IMR-90 (cell line): Measurements from ENCODE around the gene ZNF614. TPM values are rescaled to one million over a fixed set of nuclear protein-coding genes. Genes with fewer than 3 reads are reported as not detected.

Experiments used
- ATAC-seq: fragments of 200-7000 bp; cut with Tn5 transposase; 2 replicates; pipeline ENCODE4 v1.9.1; 2020; ENCODE audit warnings: low read depth, mild to moderate bottlenecking, moderate library complexity
- BruUV-seq: library from RNA; stranded (reverse); fragments of 400-500 nt; replicated peaks from 2 replicates; lab custom pipeline; 2021; lab: Mats Ljungman, UMichigan
- CTCF ChIA-PET: fragments of 300-600 bp; formaldehyde crosslinking; extraction: SDS; loops from one replicate; lab custom pipeline; 2021; ENCODE audit warnings: antibody characterized with exemption; lab: Yijun Ruan, JAX
- POLR2A ChIA-PET: fragments of 300-600 bp; sonication (Branson Sonifier 250); formaldehyde crosslinking; loops from one replicate; lab custom pipeline; 2022; ENCODE audit warnings: antibody characterized with exemption; ENCODE audit not compliant: unreplicated experiment; lab: Charles Lee
- DNase-seq: peaks from one replicate; pipeline ENCODE4 v3.0.0; 2013
- H2AFZ ChIP-seq: replicated peaks from 2 replicates; pipeline ENCODE3; 2013; ENCODE audit warnings: low read length, mild to moderate bottlenecking; ENCODE audit not compliant: poor library complexity
- H2AK5ac ChIP-seq: 2 replicates; pipeline ENCODE4 v1.6.1; 2013; ENCODE audit warnings: low read depth, low read length, inconsistent platforms
- H2AK9ac ChIP-seq: replicated peaks from 2 replicates; pipeline ENCODE3; 2013; ENCODE audit warnings: mild to moderate bottlenecking, low read depth, low read length, moderate library complexity; ENCODE audit not compliant: poor library complexity
- H2BK120ac ChIP-seq: 2 replicates; pipeline ENCODE4 v1.6.1; 2013; ENCODE audit warnings: low read depth, low read length, inconsistent platforms
- H2BK15ac ChIP-seq: 3 replicates; pipeline ENCODE4 v1.6.1; 2013; ENCODE audit warnings: low read depth, low read length, inconsistent platforms
- H2BK20ac ChIP-seq: 2 replicates; pipeline ENCODE4 v1.6.1; 2013; ENCODE audit warnings: low read depth, mild to moderate bottlenecking, inconsistent platforms, low read length, moderate library complexity
- H2BK5ac ChIP-seq: 2 replicates; pipeline ENCODE4 v1.6.1; 2013; ENCODE audit warnings: mild to moderate bottlenecking, low read depth, low read length, inconsistent platforms; ENCODE audit not compliant: poor library complexity, severe bottlenecking
- H3K14ac ChIP-seq: replicated peaks from 2 replicates; pipeline ENCODE4 v1.6.1; 2013; ENCODE audit warnings: low read depth, low read length, inconsistent platforms
- H3K18ac ChIP-seq: 2 replicates; pipeline ENCODE4 v1.6.1; 2013; ENCODE audit warnings: low read depth, low read length, control low read depth
- H3K23ac ChIP-seq: 2 replicates; pipeline ENCODE4 v1.6.1; 2013; ENCODE audit warnings: low read depth, low read length, inconsistent platforms
- H3K27ac ChIP-seq: 2 replicates; pipeline ENCODE4 v1.5.1; 2013; ENCODE audit warnings: mild to moderate bottlenecking, control low read depth, low read length; ENCODE audit not compliant: insufficient read depth
- H3K27me3 ChIP-seq: 2 replicates; pipeline ENCODE4 v1.6.1; 2013; ENCODE audit warnings: low read length; ENCODE audit not compliant: control insufficient read depth, insufficient read depth
- H3K36me3 ChIP-seq: 2 replicates; pipeline ENCODE4 v1.6.1; 2013; ENCODE audit warnings: low read length, mixed read lengths; ENCODE audit not compliant: control insufficient read depth, insufficient read depth
- H3K4ac ChIP-seq: 2 replicates; pipeline ENCODE4 v1.6.1; 2013; ENCODE audit warnings: low read depth, low read length, inconsistent platforms
- H3K4me1 ChIP-seq: 2 replicates; pipeline ENCODE4 v1.6.1; 2013; ENCODE audit warnings: low read length, mixed read lengths; ENCODE audit not compliant: control insufficient read depth, insufficient read depth
- H3K4me2 ChIP-seq: 2 replicates; pipeline ENCODE4 v1.6.1; 2013; ENCODE audit warnings: low read depth, mild to moderate bottlenecking, control low read depth, low read length, moderate library complexity
- H3K4me3 ChIP-seq: 2 replicates; pipeline ENCODE4 v1.5.1; 2013; ENCODE audit warnings: low read depth, mild to moderate bottlenecking, control low read depth, low read length, moderate library complexity; ENCODE audit not compliant: insufficient read depth
- H3K56ac ChIP-seq: 2 replicates; pipeline ENCODE4 v1.6.1; 2013; ENCODE audit warnings: low read length, inconsistent platforms; ENCODE audit not compliant: insufficient read depth; ENCODE audit errors: extremely low read depth
- H3K79me1 ChIP-seq, 2 experiments: 2 replicates each; pipeline ENCODE4 v1.6.1; 2013; ENCODE audit warnings: low read length in 2 of 2, inconsistent platforms in 1 of 2, low read depth in 1 of 2
- H3K9ac ChIP-seq: 2 replicates; pipeline ENCODE4 v1.6.1; 2013; ENCODE audit warnings: low read depth, low read length, control low read depth
- H3K9me1 ChIP-seq: 2 replicates; pipeline ENCODE4 v1.6.1; 2013; ENCODE audit warnings: low read length, inconsistent platforms; ENCODE audit not compliant: insufficient read depth
- H3K9me3 ChIP-seq: 2 replicates; pipeline ENCODE4 v1.6.1; 2013; ENCODE audit warnings: low read length; ENCODE audit not compliant: control insufficient read depth, insufficient read depth
- H4K20me1 ChIP-seq: 2 replicates; pipeline ENCODE4 v1.6.1; 2013; ENCODE audit warnings: low read length, inconsistent platforms; ENCODE audit not compliant: insufficient read depth
- H4K5ac ChIP-seq: 2 replicates; pipeline ENCODE4 v1.6.1; 2013; ENCODE audit warnings: mild to moderate bottlenecking, low read depth, low read length, control low read depth
- H4K8ac ChIP-seq, 2 experiments: 2 replicates each; pipeline ENCODE4 v1.6.1; 2013; ENCODE audit warnings: low read depth in 2 of 2, low read length in 2 of 2, control low read depth in 1 of 2, inconsistent platforms in 1 of 2
- H4K91ac ChIP-seq: 2 replicates; pipeline ENCODE4 v1.6.1; 2013; ENCODE audit warnings: low read depth, low read length, inconsistent platforms; ENCODE audit not compliant: insufficient read depth
- BHLHE40 ChIP-seq: fragments of 150-350 bp; IDR thresholded peaks from 2 replicates; pipeline ENCODE4 v1.6.1; 2016; ENCODE audit warnings: mild to moderate bottlenecking, low read depth, low read length
- CEBPB ChIP-seq: IDR thresholded peaks from 2 replicates; pipeline ENCODE4 v1.6.1; 2012; ENCODE audit warnings: low read depth, low read length, improper control_type of control experiment
- CHD1 ChIP-seq: IDR thresholded peaks from 2 replicates; pipeline ENCODE4 v1.6.1; 2012; ENCODE audit warnings: low read depth, low read length, improper control_type of control experiment
- CTCF ChIP-seq: conservative IDR thresholded peaks from 2 replicates; pipeline ENCODE4 v1.5.1; 2012; ENCODE audit warnings: mild to moderate bottlenecking, low read depth, low read length, improper control_type of control experiment
- ELK1 ChIP-seq: fragments of 150-350 bp; IDR thresholded peaks from 2 replicates; pipeline ENCODE4 v1.6.1; 2016; ENCODE audit warnings: low read depth, mild to moderate bottlenecking, low read length, moderate library complexity, borderline replicate concordance
- FOS ChIP-seq: fragments of 150-350 bp; IDR thresholded peaks from 2 replicates; pipeline ENCODE4 v1.6.1; 2016; ENCODE audit warnings: low read depth, low read length
- MAFK ChIP-seq: IDR thresholded peaks from 2 replicates; pipeline ENCODE4 v1.6.1; 2012; ENCODE audit warnings: low read depth, low read length, improper control_type of control experiment
- MAZ ChIP-seq: IDR thresholded peaks from 2 replicates; pipeline ENCODE4 v1.6.1; 2012; ENCODE audit warnings: low read depth, mild to moderate bottlenecking, low read length, improper control_type of control experiment, moderate library complexity, borderline replicate concordance
- MXI1 ChIP-seq: IDR thresholded peaks from 2 replicates; pipeline ENCODE4 v1.6.1; 2012; ENCODE audit warnings: low read depth, mild to moderate bottlenecking, low read length, moderate library complexity, borderline replicate concordance
- NFE2L2 ChIP-seq: fragments of 150-350 bp; IDR thresholded peaks from 2 replicates; pipeline ENCODE4 v1.6.1; 2016; ENCODE audit warnings: low read depth, mild to moderate bottlenecking, low read length
- POLR2A ChIP-seq: IDR thresholded peaks from 2 replicates; pipeline ENCODE4 v1.6.1; 2012; ENCODE audit warnings: mild to moderate bottlenecking, low read depth, low read length
- RAD21 ChIP-seq: IDR thresholded peaks from 2 replicates; pipeline ENCODE4 v1.6.1; 2012; ENCODE audit warnings: low read length, improper control_type of control experiment
- RCOR1 ChIP-seq: IDR thresholded peaks from 2 replicates; pipeline ENCODE4 v1.6.1; 2012; ENCODE audit warnings: mild to moderate bottlenecking, low read length, improper control_type of control experiment; ENCODE audit not compliant: insufficient replicate concordance
- RFX5 ChIP-seq: IDR thresholded peaks from 2 replicates; pipeline ENCODE4 v1.8.0; 2012; ENCODE audit warnings: low read depth, mild to moderate bottlenecking, low read length, moderate library complexity
- SMC3 ChIP-seq: fragments of 150-350 bp; IDR thresholded peaks from 2 replicates; pipeline ENCODE4 v1.6.1; 2016; ENCODE audit warnings: low read depth, mild to moderate bottlenecking, antibody characterized with exemption, low read length, moderate library complexity
- USF2 ChIP-seq: fragments of 150-350 bp; IDR thresholded peaks from 2 replicates; pipeline ENCODE4 v1.6.1; 2017; ENCODE audit warnings: mild to moderate bottlenecking, antibody characterized with exemption, low read length, low read depth
- WGBS, 2 experiments: methylation state at CpG; one replicate each; pipeline versions ENCODE4 v1.1.5 to v1.1.7; 2013; ENCODE audit warnings: missing lambda C conversion rate in 2 of 2; ENCODE audit not compliant: insufficient read length in 1 of 2; ENCODE audit errors: extremely low coverage in 2 of 2; 5-methylcytosine and 5-hydroxymethylcytosine counted together
- dilution Hi-C: fragments of 300-500 bp; cut with HindIII; formaldehyde crosslinking; loops from one replicate; pipeline ENCODE4 v1.14.3; 2018; ENCODE audit warnings: low sequenced_read_pairs; ENCODE audit not compliant: unreplicated experiment
- in situ Hi-C: fragments of 300-500 bp; cut with MboI; formaldehyde crosslinking; loops from 3 replicates; pipeline ENCODE4 v1.14.3; 2019; ENCODE audit warnings: low sequenced_read_pairs, inconsistent platforms, mixed read lengths
- intact Hi-C: fragments of 100-400 bp; cut with micrococcal nuclease; formaldehyde crosslinking; loops from 2 replicates; pipeline ENCODE4 v1.10.0; 2022
- polyA plus RNA-seq, 3 experiments: library from polyadenylated mRNA; depleted of rRNA; stranded (reverse); fragments of >200 nt; gene quantifications; 2 replicates each; pipeline ENCODE4 v1.2.3, GENCODE V29; 2012; ENCODE audit warnings: low replicate concordance in 1 of 3
- total RNA-seq: library from RNA; depleted of rRNA; stranded (reverse); fragments of >200 nt; gene quantifications from 2 replicates; pipeline ENCODE4 v1.2.3, GENCODE V29; 2012

ZNF614 gene
- total and polyA plus RNA-seq, 2 of the 4 experiments (the other 2 are of a cell fraction): 3.4 to 12.4 TPM

- no peak overlapping the region for H4K8ac ChIP-seq
- ATAC-seq (no peak), DNase-seq (no peak)
- peaks cover 31% of the 10 kb centered on the region for H3K36me3 ChIP-seq
- no TSS peak for BruUV-seq
- H3K4me1 ChIP-seq: no peaks in the 10 kb centered on the region
- no peak overlapping the region for H4K5ac ChIP-seq
- H3K27ac ChIP-seq: no peak overlapping the region
- H2BK5ac ChIP-seq: no peak overlapping the region
- no peak overlapping the region for H3K9ac ChIP-seq
- no peak overlapping the region for H3K18ac ChIP-seq
- no peak overlapping the region for H3K56ac ChIP-seq
- no peaks in the 10 kb centered on the region for H4K20me1 ChIP-seq
- no peak overlapping the region for H2AK5ac ChIP-seq
- in situ Hi-C loops: no loop called here
- H2BK20ac ChIP-seq: no peak overlapping the region
- no peak overlapping the region for H3K14ac ChIP-seq
- no peaks in the 10 kb centered on the region; a peak in 1 of 4 replicates for H3K79me1 ChIP-seq
- CTCF ChIA-PET: no interaction called here
- H2AK9ac ChIP-seq: no peak overlapping the region
- WGBS, 2 experiments: no CpG with 5 or more reads among the region's 2 CpGs
- no peak overlapping the region for H3K4me3 ChIP-seq
- POLR2A ChIA-PET: no interaction called here
- no peaks in the 10 kb centered on the region for H3K9me1 ChIP-seq
- no peak overlapping the region for H3K4me2 ChIP-seq
- dilution Hi-C loops: no loop called here
- no peak overlapping the region for H2BK15ac ChIP-seq
- TF ChIP-seq RFX5 (no peak), CHD1 (no peak), CEBPB (no peak), USF2 (no peak), POLR2A (no peak), MAZ (no peak), CTCF (no peak), FOS (no peak), MXI1 (no peak), SMC3 (no peak), RCOR1 (no peak), MAFK (no peak), RAD21 (no peak), NFE2L2 (no peak), BHLHE40 (no peak), ELK1 (no peak)
- H3K27me3 ChIP-seq: no peaks in the 10 kb centered on the region
- no peak overlapping the region for H4K91ac ChIP-seq
- no peak overlapping the region for H2BK120ac ChIP-seq
- intact Hi-C loops: no loop called here
- no peak overlapping the region for H2AFZ ChIP-seq
- H3K23ac ChIP-seq: no peak overlapping the region
- H3K4ac ChIP-seq: no peak overlapping the region
- H3K9me3 ChIP-seq: peaks cover 60% of the 10 kb centered on the region
Measured at GRCh38 chr19:51994048-51994644, 34.0 kb downstream of the ZNF614 start.
